RWPE2 (cell line): ENCODE data around the gene DUSP14.

ENCODE experiments used
- ATAC-seq: fragments of 200-7000 bp; cut with Tn5 transposase; 3 replicates; pipeline ENCODE4 v1.9.1; 2021; ENCODE audit warnings: low read depth
- DNase-seq: peaks from one replicate; pipeline ENCODE4 v3.0.0-alpha.2; 2020; ENCODE audit warnings: low spot score
- H3K27ac ChIP-seq: fragments of 450-650 bp; 2 replicates; pipeline ENCODE4 v1.5.1; 2017; ENCODE audit warnings: mild to moderate bottlenecking; ENCODE audit not compliant: poor library complexity, severe bottlenecking
- H3K27me3 ChIP-seq: fragments of 250-450 bp; sonication (Bioruptor Pico); 2 replicates; pipeline ENCODE4 v1.5.1; 2021; ENCODE audit warnings: mild to moderate bottlenecking, moderate library complexity; ENCODE audit not compliant: insufficient read depth, poor library complexity, severe bottlenecking
- H3K36me3 ChIP-seq: fragments of 250-450 bp; sonication (Bioruptor Pico); 2 replicates; pipeline ENCODE4 v1.5.1; 2020; ENCODE audit warnings: low read depth, mild to moderate bottlenecking, moderate library complexity
- H3K4me1 ChIP-seq: fragments of 250-450 bp; sonication (Bioruptor Pico); 2 replicates; pipeline ENCODE4 v1.5.1; 2021; ENCODE audit warnings: mild to moderate bottlenecking, moderate library complexity; ENCODE audit not compliant: insufficient read depth, poor library complexity, severe bottlenecking
- H3K4me3 ChIP-seq: fragments of 250-450 bp; sonication (Bioruptor Pico); 2 replicates; pipeline ENCODE4 v1.5.1; 2021; ENCODE audit warnings: mild to moderate bottlenecking, moderate library complexity; ENCODE audit not compliant: severe bottlenecking
- H3K9me3 ChIP-seq: fragments of 250-450 bp; sonication (Bioruptor Pico); 2 replicates; pipeline ENCODE4 v1.5.1; 2021; ENCODE audit warnings: mild to moderate bottlenecking, moderate library complexity; ENCODE audit not compliant: severe bottlenecking
- CTCF ChIP-seq: fragments of 450-650 bp; IDR thresholded peaks from one replicate; pipeline ENCODE4 v1.5.1; 2017; ENCODE audit warnings: mild to moderate bottlenecking, moderate library complexity; ENCODE audit not compliant: poor library complexity, severe bottlenecking

DUSP14 gene

GRCh38 chr17:37502009-37502936 is 12.6 kb downstream of the DUSP14 start:
- DNase-seq, result peak; percentile 15
- H3K9me3 ChIP-seq, result no peaks in the 10 kb centered on the region
- no peak for TF ChIP-seq CTCF
- peaks cover 13% of the 10 kb centered on the region for H3K4me1 ChIP-seq
- ATAC-seq, result no peak
- peaks cover 33% of the 10 kb centered on the region for H3K36me3 ChIP-seq
- no peaks in the 10 kb centered on the region for H3K27me3 ChIP-seq
- H3K27ac ChIP-seq, result no peak overlapping the region
- H3K4me3 ChIP-seq, result no peak overlapping the region

DNA sequence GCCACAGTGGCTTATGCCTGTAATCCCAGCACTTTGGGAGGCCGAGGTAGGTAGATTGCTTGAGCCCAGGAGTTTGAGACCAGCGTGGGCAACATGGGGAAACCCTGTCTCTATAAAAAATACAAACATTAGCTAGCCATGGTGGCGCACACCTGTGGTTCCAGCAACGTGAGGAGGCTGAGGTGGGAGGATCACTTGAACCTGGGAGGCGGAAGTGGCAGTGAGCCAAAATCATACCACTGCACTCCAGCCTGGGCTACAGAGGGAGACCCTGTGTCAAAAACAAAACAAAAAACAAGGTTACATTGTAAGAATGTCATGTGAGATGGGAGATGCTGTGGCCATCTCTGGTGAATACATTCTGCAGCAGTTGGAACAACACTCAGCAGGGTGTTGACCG is 13.5 kb downstream of the DUSP14 start:
- Histone ChIP-seq H3K9me3 (no peaks in the 10 kb centered on the region), H3K36me3 (peaks cover 42% of the 10 kb centered on the region), H3K4me1 (peaks cover 13% of the 10 kb centered on the region), H3K27me3 (no peaks in the 10 kb centered on the region), H3K27ac (no peak overlapping the region), H3K4me3 (no peak overlapping the region)
- ATAC-seq (no peak), DNase-seq (peak; percentile 12)
- no peak for TF ChIP-seq CTCF

DNA sequence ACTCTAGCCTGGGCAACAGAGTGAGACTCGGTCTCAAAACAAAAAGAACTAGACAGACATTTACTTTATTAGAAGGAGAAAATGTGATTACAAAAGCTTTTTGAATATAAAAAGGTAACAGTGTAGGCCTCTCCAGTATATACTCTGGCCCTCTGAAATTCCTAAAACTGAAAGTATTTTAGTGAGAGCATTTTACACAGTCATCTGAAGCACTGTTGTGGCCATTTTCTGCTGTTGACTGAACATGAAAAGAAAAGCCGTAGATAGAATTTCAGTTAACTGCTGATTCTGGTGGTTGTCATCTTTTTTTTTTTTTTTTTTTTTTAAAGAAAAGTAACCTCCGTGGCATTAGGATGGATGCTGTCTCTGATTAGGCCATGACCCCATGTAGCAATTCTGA is 15.6 kb downstream of the DUSP14 start:
- no peak overlapping the region for H3K27ac ChIP-seq
- no peak for DNase-seq
- no peaks in the 10 kb centered on the region for H3K9me3 ChIP-seq
- H3K27me3 ChIP-seq, result no peaks in the 10 kb centered on the region
- peaks cover 13% of the 10 kb centered on the region for H3K4me1 ChIP-seq
- no peak overlapping the region for H3K4me3 ChIP-seq
- TF ChIP-seq CTCF, result no peak
- peaks cover 45% of the 10 kb centered on the region for H3K36me3 ChIP-seq
- ATAC-seq, result no peak

GRCh38 chr17:37506678-37507077 is 17.0 kb downstream of the DUSP14 start:
- Histone ChIP-seq H3K4me1 (peaks cover under 1% of the 10 kb centered on the region), H3K36me3 (peaks cover 45% of the 10 kb centered on the region), H3K27me3 (no peaks in the 10 kb centered on the region), H3K27ac (no peak overlapping the region), H3K4me3 (no peak overlapping the region), H3K9me3 (no peaks in the 10 kb centered on the region)
- ATAC-seq, result peak; percentile 85
- no peak for DNase-seq
- peak; percentile 36 for TF ChIP-seq CTCF

GRCh38 chr17:37507111-37507510 is 17.4 kb downstream of the DUSP14 start:
- Histone ChIP-seq H3K4me1 (no peaks in the 10 kb centered on the region), H3K36me3 (peaks cover 43% of the 10 kb centered on the region), H3K27me3 (no peaks in the 10 kb centered on the region), H3K9me3 (no peaks in the 10 kb centered on the region), H3K4me3 (no peak overlapping the region), H3K27ac (no peak overlapping the region)
- ATAC-seq (no peak), DNase-seq (no peak)
- TF ChIP-seq CTCF, result no peak
